NCI-H1105 (cell line): ENCODE data around the gene KLHL17.

Experiments
- DNase-seq: peaks from one replicate; lab custom pipeline; 2025; lab: John Stamatoyannopoulos, UW

Gene KLHL17

GRCh38 chr1:923131-923990 lies 37.0 kb upstream of the KLHL17 start, which contains the start of gene SAMD11:
SAMD11 (plus strand) TSS chr1:923923; CDS start chr1:924432, 509 bp downstream.
- DNase-seq, result peak; percentile 84

- no peak for DNase-seq
Observed at GRCh38 chr1:923991-924655, 36.3 kb upstream of the KLHL17 start.

GRCh38 chr1:924656-925560 lies 35.5 kb upstream of the KLHL17 start:
- peak; percentile 25 for DNase-seq

- no peak for DNase-seq
Observed at GRCh38 chr1:925561-926421, 34.6 kb upstream of the KLHL17 start.

GRCh38 chr1:927234-927633 lies 33.1 kb upstream of the KLHL17 start:
- no peak for DNase-seq

GRCh38 chr1:927748-928147 lies 32.6 kb upstream of the KLHL17 start:
- DNase-seq, result no peak

GRCh38 chr1:928825-929661 lies 31.3 kb upstream of the KLHL17 start:
- DNase-seq, result no peak

- no peak for DNase-seq
Observed at GRCh38 chr1:929712-930632, 30.4 kb upstream of the KLHL17 start.

- DNase-seq, result no peak
Observed at GRCh38 chr1:930633-931138, 29.7 kb upstream of the KLHL17 start.

GRCh38 chr1:931380-932172 lies 28.8 kb upstream of the KLHL17 start:
- no peak for DNase-seq

- DNase-seq, result no peak
Observed at GRCh38 chr1:932173-932510, 28.2 kb upstream of the KLHL17 start.

GRCh38 chr1:932776-933602 lies 27.4 kb upstream of the KLHL17 start:
- DNase-seq, result no peak

GRCh38 chr1:933603-933940 lies 26.8 kb upstream of the KLHL17 start:
- no peak for DNase-seq

GRCh38 chr1:934991-935750 lies 25.2 kb upstream of the KLHL17 start:
- DNase-seq, result no peak

GRCh38 chr1:935751-936231 lies 24.6 kb upstream of the KLHL17 start:
- DNase-seq, result peak; percentile 60
